GM12892 (cell line): Measurements from ENCODE around the gene CAPZA3.

Source experiments
- DNase-seq: peaks from one replicate; pipeline ENCODE4 v3.0.0; 2011; ENCODE audit not compliant: insufficient read length
- FAIRE-seq: peaks from 2 replicates; lab custom pipeline; 2011; peaks lifted over from hg19 to GRCh38; lab: Jason Lieb, UNC
- POLR2A ChIP-seq: IDR thresholded peaks from 2 replicates; pipeline ENCODE4 v1.6.1; 2011; ENCODE audit warnings: low read depth, low read length, control low read depth
- POLR2AphosphoS5 ChIP-seq: IDR thresholded peaks from 2 replicates; pipeline ENCODE4 v1.6.1; 2011; ENCODE audit warnings: low read depth, low read length, control low read depth
- TAF1 ChIP-seq: IDR thresholded peaks from 2 replicates; pipeline ENCODE4 v1.6.1; 2011; ENCODE audit warnings: low read depth, mild to moderate bottlenecking, control low read depth, low read length, borderline replicate concordance

The CAPZA3 gene

DNA sequence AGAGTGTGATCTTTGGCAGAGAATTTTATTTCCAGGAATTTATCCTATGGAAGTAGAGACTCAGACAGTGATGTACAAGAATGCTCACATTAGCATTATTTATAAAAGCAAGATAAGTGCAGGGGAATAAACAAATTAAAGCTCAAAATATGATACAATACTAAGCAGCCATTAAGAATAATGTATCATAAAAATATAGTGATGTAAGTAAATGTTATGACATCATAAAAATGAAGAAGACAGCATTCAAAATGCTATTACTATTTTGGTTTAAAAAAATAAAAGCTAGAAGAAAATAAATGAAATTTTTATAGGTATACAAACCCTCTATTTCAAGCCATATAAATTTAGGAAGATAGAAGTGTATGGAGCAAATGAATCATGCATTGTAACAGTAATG, 17.2 kb upstream of the CAPZA3 start:
- FAIRE-seq (no peak), DNase-seq (no peak)
- TF ChIP-seq TAF1 (no peak), POLR2AphosphoS5 (no peak), POLR2A (no peak)

DNA sequence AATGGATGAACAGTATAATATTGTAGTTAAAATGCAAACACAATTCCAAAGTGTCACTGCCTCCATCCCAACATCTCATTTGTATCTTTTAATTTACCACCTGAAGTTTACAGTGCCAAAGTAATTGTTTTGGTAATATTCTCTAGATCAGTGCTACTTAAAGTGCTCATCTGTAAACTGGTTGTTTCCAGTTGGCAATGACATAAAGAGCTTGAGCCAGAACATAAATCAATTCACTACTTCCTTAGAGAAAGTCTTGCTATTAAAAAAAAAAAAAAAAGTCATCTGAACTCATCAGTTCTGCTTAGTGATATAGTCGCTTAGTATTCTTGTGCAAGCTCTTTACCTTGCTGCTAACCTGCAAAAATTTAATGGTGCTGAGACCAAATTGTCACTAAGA, 16.5 kb upstream of the CAPZA3 start:
- FAIRE-seq = no peak
- no peak for TF ChIP-seq TAF1
- TF ChIP-seq POLR2A = no peak
- TF ChIP-seq POLR2AphosphoS5 = no peak

DNA sequence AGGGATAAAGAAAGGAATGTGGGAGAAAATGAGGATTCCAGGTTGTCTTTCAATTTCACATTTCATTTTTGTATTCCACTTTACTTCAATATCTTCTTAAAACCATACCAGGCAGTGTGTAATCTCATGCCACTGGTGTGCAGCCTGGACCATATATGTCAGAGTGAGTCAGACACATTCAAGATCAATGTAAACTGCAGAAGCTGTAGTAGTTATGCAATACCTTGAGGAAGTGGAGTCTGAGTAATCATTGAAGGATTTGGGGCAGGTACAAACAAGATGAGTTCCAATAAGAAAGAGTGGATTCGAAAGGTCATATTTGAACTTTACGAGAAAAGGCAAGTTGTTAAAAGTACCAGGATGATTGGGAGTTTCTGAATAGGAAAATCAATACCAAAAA, 14.2 kb upstream of the CAPZA3 start:
- FAIRE-seq (no peak), DNase-seq (no peak)
- TF ChIP-seq POLR2AphosphoS5 (no peak), TAF1 (no peak), POLR2A (no peak)

More for the DNA sequence above, 16.5 kb upstream of the CAPZA3 start:
- no peak for DNase-seq

GRCh38 chr12:18731156-18731555, 6.8 kb upstream of the CAPZA3 start:
- DNase-seq = no peak
- TF ChIP-seq TAF1 (no peak), POLR2AphosphoS5 (no peak), POLR2A (no peak)
- FAIRE-seq = no peak

DNA sequence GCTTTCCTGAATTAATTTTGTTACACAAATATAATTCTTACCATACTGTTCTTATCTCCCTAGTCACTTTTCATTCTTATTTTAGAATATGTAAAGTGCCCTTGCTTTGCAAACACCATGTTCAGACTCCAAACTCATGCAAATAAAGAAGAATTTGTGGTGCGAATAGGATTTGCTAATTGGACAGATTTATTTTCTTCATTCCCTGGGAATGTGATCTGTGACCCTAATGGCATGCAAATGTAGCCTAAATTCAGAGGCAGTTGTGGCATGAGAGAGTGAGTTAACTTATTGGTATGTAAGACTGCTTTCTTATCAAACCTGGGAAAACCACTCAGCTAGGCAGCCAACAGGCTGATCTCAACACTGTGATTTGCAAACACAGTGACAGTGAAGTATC, 10.0 kb downstream of the CAPZA3 start:
- TF ChIP-seq POLR2AphosphoS5 (no peak), TAF1 (no peak), POLR2A (no peak)
- FAIRE-seq (no peak), DNase-seq (no peak)

DNA sequence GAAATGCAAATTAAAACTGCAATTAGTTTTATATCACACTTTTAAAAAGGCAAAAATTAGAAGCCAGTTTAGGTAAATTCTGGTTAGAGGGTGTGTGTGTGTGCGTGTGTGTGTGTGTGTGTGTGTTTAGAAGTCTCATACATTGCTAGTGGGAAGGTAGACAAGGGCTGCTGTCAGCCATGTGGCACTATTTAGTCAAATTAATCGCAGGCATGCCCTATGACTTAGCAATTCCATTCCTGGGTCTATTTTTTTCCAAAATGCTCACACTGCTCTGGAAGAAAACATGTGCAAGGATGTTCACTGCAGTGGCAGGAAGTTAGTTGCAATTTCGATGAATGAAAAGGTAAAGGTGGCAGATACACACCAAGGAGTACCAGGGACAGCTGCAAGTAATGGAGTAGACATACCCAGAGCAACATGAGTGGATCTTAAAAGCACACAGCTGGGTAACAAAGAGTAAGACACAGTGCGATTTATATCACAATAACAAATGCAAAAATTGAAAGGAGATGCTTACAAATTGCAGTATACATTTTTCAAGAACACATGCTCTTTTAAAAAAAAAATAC, 11.6 kb downstream of the CAPZA3 start:
- DNase-seq = no peak
- FAIRE-seq = no peak
- no peak for TF ChIP-seq POLR2A
- no peak for TF ChIP-seq POLR2AphosphoS5
- no peak for TF ChIP-seq TAF1

DNA sequence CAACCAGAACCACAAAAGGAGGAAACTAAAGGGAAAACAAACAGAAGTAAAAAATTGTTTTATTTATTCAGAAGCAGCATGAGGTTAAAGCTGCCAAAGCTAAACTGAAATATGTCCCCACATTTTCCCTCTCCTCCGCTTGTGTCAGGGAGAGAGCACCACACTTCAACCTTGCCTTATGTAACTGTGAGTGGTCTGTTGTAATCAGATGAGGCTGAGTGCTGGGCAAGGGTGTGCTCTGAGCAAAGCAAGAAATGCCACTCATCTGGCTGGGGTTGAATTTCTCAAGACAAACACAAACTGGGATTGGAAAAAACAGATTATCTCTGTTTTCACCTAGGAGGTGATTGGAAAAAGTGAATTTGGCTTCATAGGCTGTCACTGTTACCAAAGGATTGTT, 12.2 kb downstream of the CAPZA3 start:
- no peak for DNase-seq
- no peak for FAIRE-seq
- TF ChIP-seq POLR2AphosphoS5 = no peak
- no peak for TF ChIP-seq POLR2A
- TF ChIP-seq TAF1 = no peak

DNA sequence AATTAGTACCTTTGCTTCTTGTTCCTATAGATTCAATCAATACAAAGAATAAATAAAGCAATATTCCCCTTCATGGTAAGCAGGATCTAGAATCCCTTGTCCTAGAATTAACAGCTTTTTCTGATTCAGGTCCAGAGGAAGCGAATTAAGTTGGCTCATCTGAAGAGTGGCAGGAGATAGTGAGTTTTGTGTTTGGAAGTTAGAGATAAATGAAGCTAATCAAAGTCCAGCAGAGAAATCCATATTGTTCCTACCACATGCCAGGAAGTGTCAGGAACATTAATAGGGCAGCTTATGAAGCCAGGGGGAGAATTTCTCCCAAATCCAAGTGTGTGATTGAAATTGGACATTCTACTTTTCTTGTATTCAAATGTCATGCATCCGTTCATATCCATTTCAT, 13.9 kb downstream of the CAPZA3 start:
- no peak for FAIRE-seq
- TF ChIP-seq TAF1 (no peak), POLR2AphosphoS5 (no peak), POLR2A (no peak)

DNA sequence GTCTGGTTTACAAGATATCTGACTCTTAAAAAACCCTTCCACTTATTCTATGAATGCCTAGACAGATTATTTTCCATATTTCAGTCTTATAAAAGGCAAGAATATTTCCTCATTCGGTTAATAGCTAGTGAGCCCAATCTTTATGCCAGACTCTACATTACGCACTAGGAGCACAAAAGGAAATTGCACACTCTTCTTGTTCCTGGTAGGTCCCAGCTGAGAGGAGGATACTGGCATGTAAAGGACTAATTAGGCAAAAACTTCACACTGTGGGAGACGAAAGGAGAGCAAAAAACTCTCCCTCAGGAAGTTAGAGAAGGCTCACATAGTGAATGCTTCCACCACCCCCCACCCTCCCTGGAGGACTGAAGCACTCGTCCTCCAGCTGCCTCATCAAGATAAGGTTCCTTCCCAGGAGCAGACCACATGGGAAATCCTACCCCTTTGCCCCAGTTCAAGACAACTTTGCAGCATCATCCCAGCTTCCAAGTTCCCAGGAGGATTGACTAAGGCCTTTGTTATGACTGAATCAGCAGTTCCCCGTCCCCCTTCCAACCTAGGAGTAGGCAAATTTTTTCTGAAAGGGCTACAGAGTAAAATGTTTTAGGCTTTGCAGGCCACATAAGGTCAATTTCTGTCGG, 14.5 kb downstream of the CAPZA3 start:
- DNase-seq (no peak), FAIRE-seq (no peak)
- TF ChIP-seq POLR2A (no peak), TAF1 (no peak), POLR2AphosphoS5 (no peak)

More for the DNA sequence above, 13.9 kb downstream of the CAPZA3 start:
- no peak for DNase-seq

GRCh38 chr12:18752947-18753346, 15.0 kb downstream of the CAPZA3 start:
- DNase-seq (no peak), FAIRE-seq (no peak)
- TF ChIP-seq TAF1 = no peak
- TF ChIP-seq POLR2AphosphoS5 = no peak

GRCh38 chr12:18753481-18754123, 15.7 kb downstream of the CAPZA3 start:
- FAIRE-seq (no peak), DNase-seq (no peak)
- TF ChIP-seq POLR2AphosphoS5 (no peak), TAF1 (no peak), POLR2A (no peak)
